HG03135 (cell line): Measurements from ENCODE around the gene NRG2.

ENCODE experiments used
- ATAC-seq: cut with Tn5 transposase; IDR thresholded peaks from one replicate; pipeline ENCODE4 v1.9.1; 2021; ENCODE audit warnings: mild to moderate bottlenecking, moderate library complexity; ENCODE audit not compliant: unreplicated experiment

Gene NRG2

GRCh38 chr5:140013536-140013935 lies 29.6 kb downstream of the NRG2 start:
- no peak for ATAC-seq

GRCh38 chr5:140012443-140012842 lies 30.7 kb downstream of the NRG2 start:
- ATAC-seq: no peak

GRCh38 chr5:140011297-140011802 lies 31.7 kb downstream of the NRG2 start:
- peak; percentile 77 for ATAC-seq

- ATAC-seq: no peak
These were observed 32.3 kb downstream of the NRG2 start for GRCh38 chr5:140010798-140011197.

GRCh38 chr5:140007311-140007710 lies 35.8 kb downstream of the NRG2 start:
- ATAC-seq: no peak

GRCh38 chr5:140005145-140005591 lies 37.9 kb downstream of the NRG2 start:
- ATAC-seq: peak; percentile 91

GRCh38 chr5:140004174-140004573 lies 38.9 kb downstream of the NRG2 start:
- ATAC-seq: no peak

- ATAC-seq: no peak
These were observed 39.6 kb downstream of the NRG2 start for GRCh38 chr5:140003519-140003918.

GRCh38 chr5:140000332-140000731 lies 42.8 kb downstream of the NRG2 start:
- no peak for ATAC-seq

GRCh38 chr5:139998837-139999236 lies 44.3 kb downstream of the NRG2 start:
- ATAC-seq: no peak

- no peak for ATAC-seq
These were observed 45.8 kb downstream of the NRG2 start for GRCh38 chr5:139997276-139997675.

GRCh38 chr5:139995929-139996328 lies 47.2 kb downstream of the NRG2 start:
- ATAC-seq: no peak

GRCh38 chr5:139994234-139994633 lies 48.9 kb downstream of the NRG2 start:
- ATAC-seq: no peak

- ATAC-seq: no peak
These were observed 57.4 kb downstream of the NRG2 start for GRCh38 chr5:139985733-139986132.

- no peak for ATAC-seq
These were observed 57.8 kb downstream of the NRG2 start for GRCh38 chr5:139985290-139985689.

- ATAC-seq: no peak
These were observed 58.3 kb downstream of the NRG2 start for GRCh38 chr5:139984816-139985215.

- no peak for ATAC-seq
These were observed 60.2 kb downstream of the NRG2 start for GRCh38 chr5:139982975-139983240.

- ATAC-seq: no peak
These were observed 60.7 kb downstream of the NRG2 start for GRCh38 chr5:139982157-139982974.

GRCh38 chr5:139980765-139981164 lies 62.3 kb downstream of the NRG2 start:
- no peak for ATAC-seq

- no peak for ATAC-seq
These were observed 63.2 kb downstream of the NRG2 start for GRCh38 chr5:139979943-139980342.

- ATAC-seq: no peak
These were observed 63.6 kb downstream of the NRG2 start for GRCh38 chr5:139979518-139979917.

- no peak for ATAC-seq
These were observed 66.4 kb downstream of the NRG2 start for GRCh38 chr5:139976703-139977102.

GRCh38 chr5:139975942-139976341 lies 67.2 kb downstream of the NRG2 start:
- no peak for ATAC-seq
